Osteocyte (in vitro differentiated cells): ENCODE data around the gene ZFYVE9. TPM values are rescaled to one million over a fixed set of nuclear protein-coding genes. Genes with fewer than 3 reads are reported as not detected.
"Not testable (repeated sequence)": the region's sequence is repeated elsewhere in the genome, so short reads cannot be mapped to it uniquely, and the experiment has no call there.

Experiments
- DNase-seq: peaks from one replicate; pipeline ENCODE4 v3.0.0; 2021; ENCODE audit warnings: mixed read lengths; ENCODE audit not compliant: unreplicated experiment; ENCODE audit errors: extremely low spot score
- H3K27ac Mint-ChIP-seq: one replicate; pipeline ENCODE4 v1.8.0; 2021; ENCODE audit warnings: mild to moderate bottlenecking, mixed read lengths; ENCODE audit not compliant: unreplicated experiment
- H3K27me3 Mint-ChIP-seq: one replicate; pipeline ENCODE4 v1.8.0; 2021; ENCODE audit warnings: mixed read lengths; ENCODE audit not compliant: unreplicated experiment
- H3K36me3 Mint-ChIP-seq: one replicate; pipeline ENCODE4 v1.8.0; 2021; ENCODE audit warnings: mixed read lengths; ENCODE audit not compliant: unreplicated experiment
- H3K4me1 Mint-ChIP-seq: one replicate; pipeline ENCODE4 v1.8.0; 2021; ENCODE audit warnings: mixed read lengths; ENCODE audit not compliant: unreplicated experiment
- H3K4me3 Mint-ChIP-seq: one replicate; pipeline ENCODE4 v1.8.0; 2021; ENCODE audit warnings: mild to moderate bottlenecking, moderate library complexity, mixed read lengths; ENCODE audit not compliant: unreplicated experiment
- H3K9me3 Mint-ChIP-seq: one replicate; pipeline ENCODE4 v1.8.0; 2021; ENCODE audit warnings: mixed read lengths; ENCODE audit not compliant: unreplicated experiment
- CTCF ChIP-seq: fragments of 200-600 bp; sonication (generic); IDR thresholded peaks from 2 replicates; pipeline ENCODE4 v1.5.0; 2021; ENCODE audit warnings: antibody characterized with exemption, mild to moderate bottlenecking, moderate library complexity
- total RNA-seq: library from RNA; stranded (reverse); gene quantifications from 2 replicates; pipeline ENCODE4 v1.2.1, GENCODE V29; 2021

The ZFYVE9 gene
- total RNA-seq, 1 donor from 2014 or later, result 25.9 TPM

- Mint-ChIP-seq H3K4me1 (peaks cover 3% of the 10 kb centered on the region), H3K27me3 (no peaks in the 10 kb centered on the region), H3K4me3 (no peak overlapping the region), H3K36me3 (peaks cover 2% of the 10 kb centered on the region), H3K9me3 (peaks cover 3% of the 10 kb centered on the region), H3K27ac (no peak overlapping the region)
- DNase-seq, result no peak
- TF ChIP-seq CTCF, result no peak
These were observed 17.3 kb downstream of the ZFYVE9 start for GRCh38 chr1:52159033-52159789.

GRCh38 chr1:52162947-52163346 is 21.1 kb downstream of the ZFYVE9 start:
- Mint-ChIP-seq H3K27me3 (no peaks in the 10 kb centered on the region), H3K36me3 (peaks cover 2% of the 10 kb centered on the region), H3K9me3 (peaks cover 1% of the 10 kb centered on the region), H3K4me3 (no peak overlapping the region), H3K4me1 (peaks cover 3% of the 10 kb centered on the region), H3K27ac (no peak overlapping the region)
- no peak for TF ChIP-seq CTCF
- no peak for DNase-seq

GRCh38 chr1:52164604-52165003 is 22.7 kb downstream of the ZFYVE9 start:
- no peaks in the 10 kb centered on the region for H3K9me3 Mint-ChIP-seq
- TF ChIP-seq CTCF, result no peak
- no peak for DNase-seq

GRCh38 chr1:52166996-52167753 is 25.3 kb downstream of the ZFYVE9 start:
- no peak for TF ChIP-seq CTCF
- DNase-seq, result no peak
- Mint-ChIP-seq H3K4me3 (no peak overlapping the region), H3K36me3 (peaks cover 8% of the 10 kb centered on the region), H3K27ac (no peak overlapping the region), H3K9me3 (peaks cover 9% of the 10 kb centered on the region), H3K27me3 (no peaks in the 10 kb centered on the region), H3K4me1 (no peaks in the 10 kb centered on the region)

More at GRCh38 chr1:52164604-52165003, 22.7 kb downstream of the ZFYVE9 start:
- Mint-ChIP-seq H3K36me3 (peaks cover 2% of the 10 kb centered on the region), H3K4me3 (no peak overlapping the region), H3K4me1 (no peaks in the 10 kb centered on the region), H3K27ac (no peak overlapping the region), H3K27me3 (no peaks in the 10 kb centered on the region)

GRCh38 chr1:52168373-52169080 is 26.6 kb downstream of the ZFYVE9 start:
- Mint-ChIP-seq H3K27me3 (no peaks in the 10 kb centered on the region), H3K36me3 (peaks cover 6% of the 10 kb centered on the region), H3K9me3 (peaks cover 9% of the 10 kb centered on the region), H3K4me3 (no peak overlapping the region), H3K4me1 (no peaks in the 10 kb centered on the region), H3K27ac (no peak overlapping the region)
- DNase-seq, result no peak
- TF ChIP-seq CTCF, result no peak

- H3K36me3 Mint-ChIP-seq, H3K4me3 Mint-ChIP-seq, H3K27me3 Mint-ChIP-seq, H3K27ac Mint-ChIP-seq, DNase-seq, H3K4me1 Mint-ChIP-seq: not testable (repeated sequence)
- peaks cover 13% of the 10 kb centered on the region for H3K9me3 Mint-ChIP-seq
These were observed 29.3 kb downstream of the ZFYVE9 start for GRCh38 chr1:52171149-52171548.
